Neural cell (in vitro differentiated cells): ENCODE results near the gene CYB5RL. TPM values are rescaled to one million over a fixed set of nuclear protein-coding genes. Genes with fewer than 3 reads are reported as not detected.

Experiments used
- H2AFZ ChIP-seq: fragments of 200-600, 300-800 bp; sonication (generic), shearing (Covaris generic); 2 replicates; pipeline ENCODE4 v1.6.0; 2014; ENCODE audit warnings: low read depth, mild to moderate bottlenecking, antibody characterized with exemption, low read length, moderate library complexity
- H3F3A ChIP-seq: fragments of 200-600 bp; shearing (Covaris generic); 2 replicates; pipeline ENCODE4 v1.6.1; 2016; ENCODE audit warnings: mild to moderate bottlenecking, moderate library complexity, mixed read lengths, antibody characterized with exemption, low read length; ENCODE audit not compliant: insufficient read depth, poor library complexity, severe bottlenecking
- H3K27ac ChIP-seq: fragments of 200-600, 300-800 bp; sonication (generic), shearing (Covaris generic); 2 replicates; pipeline ENCODE4 v1.5.1; 2014; ENCODE audit warnings: mild to moderate bottlenecking, low read length, moderate library complexity
- H3K27me3 ChIP-seq: fragments of 300-800, 200-600 bp; sonication (generic), shearing (Covaris generic); 2 replicates; pipeline ENCODE4 v1.6.0; 2014; ENCODE audit warnings: mild to moderate bottlenecking, low read depth, low read length, moderate library complexity; ENCODE audit not compliant: insufficient read depth
- H3K36me3 ChIP-seq: fragments of 300-800, 200-600 bp; sonication (generic), shearing (Covaris generic); 2 replicates; pipeline ENCODE4 v1.5.1; 2014; ENCODE audit warnings: mild to moderate bottlenecking, antibody characterized with exemption, low read length, moderate library complexity; ENCODE audit not compliant: insufficient read depth
- H3K4me2 ChIP-seq: fragments of 300-800, 200-600 bp; sonication (generic), shearing (Covaris generic); 2 replicates; pipeline ENCODE4 v1.6.0; 2014; ENCODE audit warnings: mild to moderate bottlenecking, low read length
- H3K4me3 ChIP-seq: fragments of 300-800, 200-600 bp; sonication (generic), shearing (Covaris generic); 2 replicates; pipeline ENCODE4 v1.5.1; 2014; ENCODE audit warnings: mild to moderate bottlenecking, low read length, moderate library complexity
- H3K79me2 ChIP-seq: fragments of 200-600 bp; shearing (Covaris generic); replicated peaks from 2 replicates; pipeline ENCODE4 v1.6.0; 2014; ENCODE audit warnings: mild to moderate bottlenecking, low read length, moderate library complexity; ENCODE audit not compliant: insufficient read depth
- H3K9ac ChIP-seq: fragments of 300-800, 200-600 bp; sonication (generic), shearing (Covaris generic); 2 replicates; pipeline ENCODE4 v1.6.1; 2016; ENCODE audit warnings: mild to moderate bottlenecking, low read length, mixed read lengths
- H3K9me2 ChIP-seq: fragments of 200-600 bp; shearing (Covaris generic); 2 replicates; pipeline ENCODE4 v1.6.1; 2016; ENCODE audit warnings: mild to moderate bottlenecking, low read length, mixed read lengths; ENCODE audit not compliant: insufficient read depth
- H3K9me3 ChIP-seq: fragments of 200-600, 300-800 bp; sonication (generic), shearing (Covaris generic); 2 replicates; pipeline ENCODE4 v1.6.1; 2016; ENCODE audit warnings: mild to moderate bottlenecking, mixed run types, low read length, moderate library complexity, mixed read lengths
- H4K20me1 ChIP-seq: fragments of 200-600 bp; shearing (Covaris generic); 2 replicates; pipeline ENCODE4 v1.6.1; 2016; ENCODE audit warnings: mild to moderate bottlenecking, mixed run types; ENCODE audit not compliant: insufficient read depth
- EP300 ChIP-seq: fragments of 450-650 bp; conservative IDR thresholded peaks from 2 replicates; pipeline ENCODE4 v1.6.1; 2014; ENCODE audit warnings: antibody characterized with exemption, mild to moderate bottlenecking, moderate library complexity; ENCODE audit not compliant: poor library complexity, severe bottlenecking
- EZH2 ChIP-seq: fragments of 200-600, 300-800 bp; shearing (Covaris generic), sonication (generic); IDR thresholded peaks from 2 replicates; pipeline ENCODE4 v1.6.1; 2014; ENCODE audit warnings: antibody characterized with exemption, low read length, borderline replicate concordance, mild to moderate bottlenecking; ENCODE audit not compliant: insufficient read depth, poor library complexity, severe bottlenecking
- MXI1 ChIP-seq: fragments of 450-650 bp; conservative IDR thresholded peaks from 2 replicates; pipeline ENCODE4 v1.6.1; 2014; ENCODE audit warnings: antibody characterized with exemption, mild to moderate bottlenecking; ENCODE audit not compliant: poor library complexity, severe bottlenecking
- POLR2AphosphoS5 ChIP-seq: IDR thresholded peaks from 2 replicates; pipeline ENCODE4 v1.6.1; 2012
- RAD21 ChIP-seq: fragments of 450-650 bp; conservative IDR thresholded peaks from 2 replicates; pipeline ENCODE4 v1.6.1; 2014; ENCODE audit warnings: antibody characterized with exemption, mild to moderate bottlenecking, moderate library complexity
- SMC3 ChIP-seq: fragments of 450-650 bp; conservative IDR thresholded peaks from 2 replicates; pipeline ENCODE4 v1.6.1; 2014; ENCODE audit warnings: antibody characterized with exemption, mild to moderate bottlenecking, moderate library complexity; ENCODE audit not compliant: poor library complexity
- TAF1 ChIP-seq: IDR thresholded peaks from 2 replicates; pipeline ENCODE4 v1.6.1; 2012; ENCODE audit warnings: low read depth
- polyA plus RNA-seq: library from polyadenylated mRNA; depleted of rRNA; stranded (reverse); fragments of >200 nt; gene quantifications from 2 replicates; pipeline ENCODE4 v1.2.3, GENCODE V29; 2014
- TF ChIP-seq, protein P1 (sequence below): fragments of 450-650 bp; IDR thresholded peaks from 2 replicates; pipeline ENCODE4 v1.5.1; 2014; ENCODE audit warnings: antibody characterized with exemption, mild to moderate bottlenecking, moderate library complexity; ENCODE audit not compliant: poor library complexity, severe bottlenecking
- TF ChIP-seq, protein P2 (sequence below): IDR thresholded peaks from 2 replicates; pipeline ENCODE4 v1.6.1; 2012; ENCODE audit warnings: borderline replicate concordance

Gene CYB5RL
- polyA plus RNA-seq, 1 donor from 2014 or later = 1.6 TPM

DNA sequence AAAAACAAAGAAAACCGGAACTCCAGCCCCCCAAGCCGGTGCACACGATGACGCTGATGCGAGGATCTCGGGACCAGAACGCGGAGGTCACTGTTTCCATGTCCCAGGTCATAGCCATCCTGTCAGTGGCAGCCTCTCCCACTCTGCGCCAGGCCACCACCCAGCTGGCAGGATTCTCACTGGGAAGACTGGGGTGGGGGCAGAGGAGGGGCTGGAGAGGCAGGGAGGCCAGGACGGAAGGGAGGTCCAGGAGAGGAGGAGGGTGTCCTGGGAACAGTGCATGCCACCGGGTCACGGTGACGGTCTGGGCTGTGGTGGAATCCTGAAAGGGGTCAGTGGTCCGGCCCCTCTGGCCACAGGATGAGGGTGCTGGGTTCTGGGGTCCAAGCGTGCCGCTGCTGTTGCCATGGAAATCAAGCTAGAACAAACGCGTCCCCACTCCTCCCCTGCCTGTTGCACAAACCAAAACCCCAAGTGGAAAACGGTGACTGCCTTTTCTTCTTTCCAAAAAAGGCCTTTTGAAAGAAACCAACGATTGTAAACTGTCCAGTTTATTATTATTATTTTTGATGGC lies 26.2 kb upstream of the CYB5RL start:
- Histone ChIP-seq H3F3A (no peaks in the 10 kb centered on the region), H3K9me2 (no peaks in the 10 kb centered on the region), H3K9me3 (no peaks in the 10 kb centered on the region), H3K36me3 (peaks cover 6% of the 10 kb centered on the region), H4K20me1 (no peaks in the 10 kb centered on the region), H3K4me3 (no peak overlapping the region), H3K27ac (no peak overlapping the region), H3K27me3 (no peaks in the 10 kb centered on the region), H3K4me2 (no peak overlapping the region), H3K9ac (no peak overlapping the region), H3K79me2 (no peaks in the 10 kb centered on the region), H2AFZ (no peak overlapping the region)
- TF ChIP-seq POLR2AphosphoS5 (peak; percentile 13), TAF1 (no peak)

- no peak overlapping the region for H3K4me3 ChIP-seq
- H4K20me1 ChIP-seq = no peaks in the 10 kb centered on the region
- peaks cover under 1% of the 10 kb centered on the region for H3K36me3 ChIP-seq
- TF ChIP-seq, protein P1, sequence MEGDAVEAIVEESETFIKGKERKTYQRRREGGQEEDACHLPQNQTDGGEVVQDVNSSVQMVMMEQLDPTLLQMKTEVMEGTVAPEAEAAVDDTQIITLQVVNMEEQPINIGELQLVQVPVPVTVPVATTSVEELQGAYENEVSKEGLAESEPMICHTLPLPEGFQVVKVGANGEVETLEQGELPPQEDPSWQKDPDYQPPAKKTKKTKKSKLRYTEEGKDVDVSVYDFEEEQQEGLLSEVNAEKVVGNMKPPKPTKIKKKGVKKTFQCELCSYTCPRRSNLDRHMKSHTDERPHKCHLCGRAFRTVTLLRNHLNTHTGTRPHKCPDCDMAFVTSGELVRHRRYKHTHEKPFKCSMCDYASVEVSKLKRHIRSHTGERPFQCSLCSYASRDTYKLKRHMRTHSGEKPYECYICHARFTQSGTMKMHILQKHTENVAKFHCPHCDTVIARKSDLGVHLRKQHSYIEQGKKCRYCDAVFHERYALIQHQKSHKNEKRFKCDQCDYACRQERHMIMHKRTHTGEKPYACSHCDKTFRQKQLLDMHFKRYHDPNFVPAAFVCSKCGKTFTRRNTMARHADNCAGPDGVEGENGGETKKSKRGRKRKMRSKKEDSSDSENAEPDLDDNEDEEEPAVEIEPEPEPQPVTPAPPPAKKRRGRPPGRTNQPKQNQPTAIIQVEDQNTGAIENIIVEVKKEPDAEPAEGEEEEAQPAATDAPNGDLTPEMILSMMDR = no peak
- TF ChIP-seq EP300 = no peak
- TF ChIP-seq RAD21 = no peak
- TF ChIP-seq, protein P2, sequence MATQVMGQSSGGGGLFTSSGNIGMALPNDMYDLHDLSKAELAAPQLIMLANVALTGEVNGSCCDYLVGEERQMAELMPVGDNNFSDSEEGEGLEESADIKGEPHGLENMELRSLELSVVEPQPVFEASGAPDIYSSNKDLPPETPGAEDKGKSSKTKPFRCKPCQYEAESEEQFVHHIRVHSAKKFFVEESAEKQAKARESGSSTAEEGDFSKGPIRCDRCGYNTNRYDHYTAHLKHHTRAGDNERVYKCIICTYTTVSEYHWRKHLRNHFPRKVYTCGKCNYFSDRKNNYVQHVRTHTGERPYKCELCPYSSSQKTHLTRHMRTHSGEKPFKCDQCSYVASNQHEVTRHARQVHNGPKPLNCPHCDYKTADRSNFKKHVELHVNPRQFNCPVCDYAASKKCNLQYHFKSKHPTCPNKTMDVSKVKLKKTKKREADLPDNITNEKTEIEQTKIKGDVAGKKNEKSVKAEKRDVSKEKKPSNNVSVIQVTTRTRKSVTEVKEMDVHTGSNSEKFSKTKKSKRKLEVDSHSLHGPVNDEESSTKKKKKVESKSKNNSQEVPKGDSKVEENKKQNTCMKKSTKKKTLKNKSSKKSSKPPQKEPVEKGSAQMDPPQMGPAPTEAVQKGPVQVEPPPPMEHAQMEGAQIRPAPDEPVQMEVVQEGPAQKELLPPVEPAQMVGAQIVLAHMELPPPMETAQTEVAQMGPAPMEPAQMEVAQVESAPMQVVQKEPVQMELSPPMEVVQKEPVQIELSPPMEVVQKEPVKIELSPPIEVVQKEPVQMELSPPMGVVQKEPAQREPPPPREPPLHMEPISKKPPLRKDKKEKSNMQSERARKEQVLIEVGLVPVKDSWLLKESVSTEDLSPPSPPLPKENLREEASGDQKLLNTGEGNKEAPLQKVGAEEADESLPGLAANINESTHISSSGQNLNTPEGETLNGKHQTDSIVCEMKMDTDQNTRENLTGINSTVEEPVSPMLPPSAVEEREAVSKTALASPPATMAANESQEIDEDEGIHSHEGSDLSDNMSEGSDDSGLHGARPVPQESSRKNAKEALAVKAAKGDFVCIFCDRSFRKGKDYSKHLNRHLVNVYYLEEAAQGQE = no peak
- TF ChIP-seq SMC3 = no peak
- TF ChIP-seq EZH2 = no peak
- no peak for TF ChIP-seq POLR2AphosphoS5
- H3K79me2 ChIP-seq = no peaks in the 10 kb centered on the region
- no peaks in the 10 kb centered on the region for H3F3A ChIP-seq
- H3K27me3 ChIP-seq = no peaks in the 10 kb centered on the region
- no peaks in the 10 kb centered on the region for H3K9me2 ChIP-seq
- H3K27ac ChIP-seq = no peak overlapping the region
- H3K9ac ChIP-seq = no peak overlapping the region
- no peak overlapping the region for H2AFZ ChIP-seq
- no peak overlapping the region for H3K4me2 ChIP-seq
- no peaks in the 10 kb centered on the region for H3K9me3 ChIP-seq
Observed at GRCh38 chr1:54225378-54225777, 25.5 kb upstream of the CYB5RL start.

- H3K79me2 ChIP-seq = no peaks in the 10 kb centered on the region
- no peak overlapping the region for H2AFZ ChIP-seq
Observed at GRCh38 chr1:54224233-54224632, 24.4 kb upstream of the CYB5RL start.

More at GRCh38 chr1:54224233-54224632, 24.4 kb upstream of the CYB5RL start:
- Histone ChIP-seq H3K27ac (no peak overlapping the region), H3K36me3 (no peaks in the 10 kb centered on the region), H3K4me3 (no peak overlapping the region), H3K27me3 (no peaks in the 10 kb centered on the region), H3K9me2 (no peaks in the 10 kb centered on the region), H3K9me3 (no peaks in the 10 kb centered on the region), H3K4me2 (no peak overlapping the region), H3K9ac (no peak overlapping the region), H4K20me1 (no peaks in the 10 kb centered on the region), H3F3A (no peaks in the 10 kb centered on the region)
- TF ChIP-seq EP300 (no peak), RAD21 (no peak), TAF1 (no peak), SMC3 (no peak), EZH2 (no peak), POLR2AphosphoS5 (no peak), MXI1 (no peak)
- TF ChIP-seq, protein P1 = no peak
- TF ChIP-seq, protein P2 = no peak
